ENCODE data around the gene CPNE5. TPM values are rescaled to one million over a fixed set of nuclear protein-coding genes. Genes with fewer than 3 reads are reported as not detected.
A peak's percentile ranks its signal among the peaks of the same experiment; 100 is the strongest.

The CPNE5 gene
- total and polyA plus RNA-seq, 9 of the 15 experiments (the other 6 are each of a cell fraction or from before 2014, with no cell fraction given) = 0.14 to 1.0 (median 0.46) TPM; not detected in 2

GRCh38 chr6:36865835-36866234 lies 26.6 kb upstream of the CPNE5 start:
- Histone ChIP-seq H3K27me3 (ENCODE audit: control insufficient read depth in 2 of 2, insufficient read depth in 2 of 2, low read length in 2 of 2) (no peaks in the 10 kb centered on the region), H3K4me1 (replicated peaks in 1 of 2; ENCODE audit: control insufficient read depth in 2 of 2, insufficient read depth in 2 of 2, low read length in 2 of 2) (peaks cover 30 to 42% of the 10 kb centered on the region in 2 experiments), H3K9ac (ENCODE audit: insufficient read depth in 1 of 2, low read depth in 2 of 2, low read length in 2 of 2) (no peak overlapping the region), H3K79me2 (ENCODE audit: control insufficient read depth, insufficient read depth, low read length) (peaks cover 94% of the 10 kb centered on the region), H2AFZ (ENCODE audit: low read depth, low read length) (no peak overlapping the region), H3K4me3 (no peak overlapping the region), H4K20me1 (replicated peaks; ENCODE audit: control insufficient read depth, insufficient read depth, low read length) (no peaks in the 10 kb centered on the region), H3K27ac (ENCODE audit: extremely low read depth, low read depth, low read length) (no peak overlapping the region), H3K36me3 (ENCODE audit: control insufficient read depth, insufficient read depth, low read length) (peaks cover 91% of the 10 kb centered on the region), H3K4me2 (ENCODE audit: insufficient read depth, low read length) (no peak overlapping the region), H3K9me3 (replicated peaks; ENCODE audit: control insufficient read depth, insufficient read depth, low read depth, low read length) (no peaks in the 10 kb centered on the region), H3K9me1 (ENCODE audit: control insufficient read depth, insufficient read depth, low read length) (no peaks in the 10 kb centered on the region)
- POLR2A ChIA-PET = interaction anchor here (1.1 to 8.9 kb wide), 4 partner anchors 8 to 23 kb away, joined by 3 to 80 read pairs (median 32); partner anchors contain the start of genes C6orf89 and PPIL1
- no TSS peak for BruUV-seq (replicated peaks)
- ATAC-seq (no peak), FAIRE-seq (no peak), DNase-seq (ENCODE audit: extremely low read depth in 1 of 4, low spot score in 3 of 4) (no peak)
- in situ Hi-C loops (cut with MboI) = no loop called here
- 75% methylated on average over 2 of the region's 2 CpGs for WGBS (ENCODE audit: insufficient coverage, low coverage, missing lambda C conversion rate)
- intact Hi-C loops (cut with micrococcal nuclease) = no loop called here
- CTCF ChIA-PET (ENCODE audit: low intra/inter-chr PET ratio) = interaction anchor here (0.8 kb wide), 1 partner anchor 84 kb away, joined by 3 read pairs; no protein-coding TSS in a partner anchor
- 0 out of 2 replicates have a peak, but pooled peaks have one; percentile 17 for TF ChIP-seq DMBX1 (CRISPR knock-in tag; IDR thresholded peaks at IDR 0.05; ENCODE audit: borderline replicate concordance)
- no peak for TF ChIP-seq SMARCE1 (IDR thresholded peaks at IDR 0.05)
- TF ChIP-seq ZBTB17 (CRISPR knock-in tag; IDR thresholded peaks at IDR 0.05) = no peak
- no peak for TF ChIP-seq THRB (CRISPR knock-in tag; conservative IDR thresholded peaks at IDR 0.05)
- TF ChIP-seq PTBP1 (IDR thresholded peaks at IDR 0.05; ENCODE audit: low read depth, low read length) = no peak
- TF ChIP-seq ZNF707 (CRISPR knock-in tag; conservative IDR thresholded peaks at IDR 0.05) = no peak
